Measurements from ENCODE around the gene MTERF2.

Gene MTERF2

DNA sequence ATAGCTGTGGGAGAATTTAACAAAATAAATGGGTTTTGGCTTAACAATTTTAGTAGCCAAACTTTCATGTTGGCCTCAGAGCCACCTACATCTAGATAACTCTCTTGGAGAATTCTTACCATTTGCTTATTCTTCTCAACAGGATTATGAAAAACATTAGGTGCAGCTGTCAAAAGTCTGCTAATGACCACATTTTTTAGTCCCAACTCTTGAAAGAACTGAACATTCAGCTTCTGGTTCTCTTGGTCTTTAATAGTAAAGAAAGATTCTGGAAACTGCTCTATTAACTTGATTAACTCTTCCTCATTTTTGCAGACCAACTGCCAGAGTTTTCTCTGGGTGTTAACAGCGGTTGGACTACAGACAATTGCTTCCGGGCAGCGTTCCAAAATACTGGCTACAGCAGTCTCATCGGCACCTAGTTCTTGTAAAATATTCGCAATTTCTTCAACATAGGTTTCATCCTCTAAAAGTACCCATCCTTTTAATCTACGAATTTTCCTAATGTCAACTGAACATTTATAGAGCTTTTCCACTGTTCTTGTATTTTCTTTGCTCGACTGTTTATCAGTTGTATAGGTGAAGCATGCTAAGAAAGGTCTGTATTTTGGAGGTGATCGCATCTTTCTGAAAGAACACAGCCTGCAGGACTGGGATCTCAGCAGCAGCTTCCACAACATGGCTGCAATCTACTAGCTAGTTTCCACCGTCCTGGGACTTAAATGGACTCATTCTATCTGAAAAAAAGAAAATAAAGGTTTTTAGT, 8.7 kb downstream of the MTERF2 start:
- no peak overlapping the region for H4K8ac ChIP-seq (ENCODE audit: low read depth, low read length)
- no peak overlapping the region for H3K4me2 ChIP-seq (ENCODE audit: low read length)
- H3K4me1 ChIP-seq (ENCODE audit: control insufficient read depth in 1 of 2, insufficient read depth in 2 of 2, low read length in 2 of 2), result no peaks in the 10 kb centered on the region
- no peak overlapping the region for H4K12ac ChIP-seq (ENCODE audit: low read depth, low read length)
- H3K4ac ChIP-seq (ENCODE audit: low read depth, low read length), result no peak overlapping the region
- H4K91ac ChIP-seq (ENCODE audit: low read depth, low read length), result no peak overlapping the region
- H2BK5ac ChIP-seq (ENCODE audit: low read depth, low read length, poor library complexity), result no peak overlapping the region
- no peak overlapping the region for H3K4me3 ChIP-seq (ENCODE audit: low read depth, low read length)
- H3K27me3 ChIP-seq (ENCODE audit: insufficient read depth, low read length), result no peaks in the 10 kb centered on the region
- no peak overlapping the region for H2BK120ac ChIP-seq (ENCODE audit: insufficient read depth, low read length, poor library complexity)
- H3K9me3 ChIP-seq (ENCODE audit: insufficient read depth, low read depth, low read length), result no peaks in the 10 kb centered on the region
- no peak overlapping the region for H2BK12ac ChIP-seq (ENCODE audit: low read length)
- peaks cover 0 to 3% of the 10 kb centered on the region in 2 experiments for H3K36me3 ChIP-seq (ENCODE audit: control insufficient read depth in 1 of 2, insufficient read depth in 2 of 2, low read length in 2 of 2)
- no peak overlapping the region for H2AFZ ChIP-seq (ENCODE audit: insufficient read depth, low read length, poor library complexity)
- no peak overlapping the region for H3K18ac ChIP-seq (ENCODE audit: low read length)
- no peak for DNase-seq
- no peaks in the 10 kb centered on the region for H3K79me2 ChIP-seq (ENCODE audit: control insufficient read depth, insufficient read depth, low read length, poor library complexity)
- no peaks in the 10 kb centered on the region for H3K79me1 ChIP-seq (ENCODE audit: low read length)
- H3K23ac ChIP-seq (ENCODE audit: low read length), result no peak overlapping the region
- H3K14ac ChIP-seq (ENCODE audit: low read length), result no peak overlapping the region
- no CpG with 5 or more reads among the region's 9 CpGs for WGBS (ENCODE audit: extremely low coverage, insufficient coverage, insufficient read length)
- H3K9ac ChIP-seq (ENCODE audit: low read length), result no peak overlapping the region
- H3K27ac ChIP-seq (ENCODE audit: low read depth, low read length), result no peak overlapping the region
- H2AK5ac ChIP-seq (ENCODE audit: low read length), result no peak overlapping the region

DNA sequence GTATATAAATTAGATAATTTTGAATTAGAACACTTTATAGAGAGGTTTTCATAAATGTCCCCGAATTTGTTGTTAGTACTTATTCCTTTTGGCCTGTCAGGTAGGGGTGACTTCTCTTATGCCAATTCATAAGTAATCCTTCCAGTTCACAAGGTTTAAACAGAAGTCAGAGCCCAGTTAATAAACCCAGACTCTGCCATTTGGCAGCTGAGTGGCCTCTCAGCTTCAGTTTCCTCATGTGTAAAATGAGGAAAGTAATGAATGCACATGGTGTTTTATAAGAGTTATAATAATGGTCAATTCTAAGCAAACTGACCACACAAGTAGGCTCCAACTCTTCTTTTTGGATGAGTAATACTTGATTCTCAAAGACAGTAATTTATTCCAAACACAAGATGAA, 10.3 kb downstream of the MTERF2 start:
- H3K36me3 ChIP-seq (ENCODE audit: control insufficient read depth in 1 of 2, insufficient read depth in 2 of 2, low read length in 2 of 2), result peaks cover 0 to 3% of the 10 kb centered on the region in 2 experiments
- no peak overlapping the region for H2BK12ac ChIP-seq (ENCODE audit: low read length)
- H3K4me2 ChIP-seq (ENCODE audit: low read length), result no peak overlapping the region
- H3K79me2 ChIP-seq (ENCODE audit: control insufficient read depth, insufficient read depth, low read length, poor library complexity), result no peaks in the 10 kb centered on the region
- no peak overlapping the region for H4K8ac ChIP-seq (ENCODE audit: low read depth, low read length)
- H3K27ac ChIP-seq (ENCODE audit: low read depth, low read length), result no peak overlapping the region
- H3K4me1 ChIP-seq (ENCODE audit: control insufficient read depth in 1 of 2, insufficient read depth in 2 of 2, low read length in 2 of 2), result no peaks in the 10 kb centered on the region
- no peak for DNase-seq
- no peaks in the 10 kb centered on the region for H3K9me3 ChIP-seq (ENCODE audit: insufficient read depth, low read depth, low read length)
- no peak overlapping the region for H3K23ac ChIP-seq (ENCODE audit: low read length)
- H2BK120ac ChIP-seq (ENCODE audit: insufficient read depth, low read length, poor library complexity), result no peak overlapping the region
- H3K27me3 ChIP-seq (ENCODE audit: insufficient read depth, low read length), result no peaks in the 10 kb centered on the region
- H3K18ac ChIP-seq (ENCODE audit: low read length), result no peak overlapping the region
- no CpG with 5 or more reads among the region's 1 CpG for WGBS (ENCODE audit: extremely low coverage, insufficient coverage, insufficient read length)
- no peak overlapping the region for H3K14ac ChIP-seq (ENCODE audit: low read length)
- no peak overlapping the region for H4K91ac ChIP-seq (ENCODE audit: low read depth, low read length)
- no peak overlapping the region for H2AK5ac ChIP-seq (ENCODE audit: low read length)
- no peak overlapping the region for H3K4ac ChIP-seq (ENCODE audit: low read depth, low read length)
- no peak overlapping the region for H3K9ac ChIP-seq (ENCODE audit: low read length)
- no peak overlapping the region for H2BK5ac ChIP-seq (ENCODE audit: low read depth, low read length, poor library complexity)
- H3K79me1 ChIP-seq (ENCODE audit: low read length), result no peaks in the 10 kb centered on the region
- no peak overlapping the region for H3K4me3 ChIP-seq (ENCODE audit: low read depth, low read length)
- no peak overlapping the region for H2AFZ ChIP-seq (ENCODE audit: insufficient read depth, low read length, poor library complexity)
- no peak overlapping the region for H4K12ac ChIP-seq (ENCODE audit: low read depth, low read length)

DNA sequence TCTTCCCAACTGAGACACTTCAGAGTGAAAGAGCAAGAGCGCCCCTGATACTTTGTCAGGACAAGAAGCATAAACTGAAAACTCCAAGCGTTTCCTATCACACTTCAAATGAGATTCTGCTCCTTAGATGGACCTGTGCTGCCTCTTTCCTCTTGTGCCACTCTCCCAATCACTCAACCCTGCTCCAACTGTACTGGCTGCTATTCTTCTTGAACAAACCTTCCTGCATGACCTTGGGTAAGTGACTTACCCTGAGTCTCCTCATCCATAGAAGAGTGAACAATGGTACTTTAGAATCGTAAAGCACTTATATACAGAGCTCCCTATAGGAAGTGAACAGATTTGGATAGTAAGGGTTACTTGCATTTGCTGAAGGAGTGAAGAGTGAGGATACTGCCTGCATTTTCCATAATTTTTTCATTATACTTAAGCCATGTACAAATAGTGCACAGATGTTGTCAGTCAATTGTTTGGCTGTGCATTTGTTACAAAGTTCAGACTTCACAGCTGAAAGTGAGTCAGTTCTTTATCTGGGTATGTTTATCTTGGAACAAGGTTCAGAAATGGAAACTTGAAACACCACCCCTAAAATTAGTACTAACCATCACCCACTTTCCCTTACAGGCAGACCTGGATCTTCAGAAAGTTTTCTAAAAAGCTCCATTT, 10.8 kb downstream of the MTERF2 start:
- H2AK5ac ChIP-seq (ENCODE audit: low read length), result no peak overlapping the region
- no peak overlapping the region for H2BK12ac ChIP-seq (ENCODE audit: low read length)
- no peaks in the 10 kb centered on the region for H3K9me3 ChIP-seq (ENCODE audit: insufficient read depth, low read depth, low read length)
- H4K12ac ChIP-seq (ENCODE audit: low read depth, low read length), result no peak overlapping the region
- H3K27me3 ChIP-seq (ENCODE audit: insufficient read depth, low read length), result no peaks in the 10 kb centered on the region
- H4K91ac ChIP-seq (ENCODE audit: low read depth, low read length), result no peak overlapping the region
- H3K27ac ChIP-seq (ENCODE audit: low read depth, low read length), result no peak overlapping the region
- H3K4me3 ChIP-seq (ENCODE audit: low read depth, low read length), result no peak overlapping the region
- H3K4me2 ChIP-seq (ENCODE audit: low read length), result no peak overlapping the region
- H3K18ac ChIP-seq (ENCODE audit: low read length), result no peak overlapping the region
- no peak overlapping the region for H3K23ac ChIP-seq (ENCODE audit: low read length)
- H3K4me1 ChIP-seq (ENCODE audit: control insufficient read depth in 1 of 2, insufficient read depth in 2 of 2, low read length in 2 of 2), result no peaks in the 10 kb centered on the region
- no peak overlapping the region for H2BK120ac ChIP-seq (ENCODE audit: insufficient read depth, low read length, poor library complexity)
- H3K79me1 ChIP-seq (ENCODE audit: low read length), result no peaks in the 10 kb centered on the region
- H4K8ac ChIP-seq (ENCODE audit: low read depth, low read length), result no peak overlapping the region
- H3K14ac ChIP-seq (ENCODE audit: low read length), result no peak overlapping the region
- peaks cover under 1 to 5% of the 10 kb centered on the region in 2 experiments for H3K36me3 ChIP-seq (ENCODE audit: control insufficient read depth in 1 of 2, insufficient read depth in 2 of 2, low read length in 2 of 2)
- H3K79me2 ChIP-seq (ENCODE audit: control insufficient read depth, insufficient read depth, low read length, poor library complexity), result no peaks in the 10 kb centered on the region
- no CpG with 5 or more reads among the region's 3 CpGs for WGBS (ENCODE audit: extremely low coverage, insufficient coverage, insufficient read length)
- no peak overlapping the region for H3K9ac ChIP-seq (ENCODE audit: low read length)
- no peak overlapping the region for H3K4ac ChIP-seq (ENCODE audit: low read depth, low read length)
- H2BK5ac ChIP-seq (ENCODE audit: low read depth, low read length, poor library complexity), result no peak overlapping the region
- H2AFZ ChIP-seq (ENCODE audit: insufficient read depth, low read length, poor library complexity), result no peak overlapping the region
- no peak for DNase-seq

DNA sequence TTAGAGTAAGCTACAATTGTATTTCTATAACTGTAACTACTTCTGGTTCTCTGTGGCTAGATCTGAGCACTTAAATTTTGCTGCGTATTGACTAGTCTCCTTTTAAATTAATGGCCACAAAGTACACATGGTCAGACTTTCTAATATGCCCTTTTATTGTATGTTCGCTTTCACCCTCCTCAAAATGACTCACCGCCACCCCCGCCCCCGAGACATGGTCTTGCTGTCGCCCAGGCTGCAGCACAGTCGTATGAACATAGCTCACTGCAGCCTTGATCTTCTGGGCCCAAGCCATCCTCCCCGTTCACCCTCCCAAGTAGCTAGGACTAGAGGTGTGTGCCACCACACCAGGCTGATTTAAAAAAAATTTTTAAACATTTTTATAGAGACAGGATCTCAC, 11.8 kb downstream of the MTERF2 start:
- H2BK5ac ChIP-seq (ENCODE audit: low read depth, low read length, poor library complexity), result no peak overlapping the region
- no peak overlapping the region for H3K4me2 ChIP-seq (ENCODE audit: low read length)
- no peaks in the 10 kb centered on the region for H3K27me3 ChIP-seq (ENCODE audit: insufficient read depth, low read length)
- H3K4me1 ChIP-seq (ENCODE audit: control insufficient read depth in 1 of 2, insufficient read depth in 2 of 2, low read length in 2 of 2), result no peaks in the 10 kb centered on the region
- no peaks in the 10 kb centered on the region for H3K79me2 ChIP-seq (ENCODE audit: control insufficient read depth, insufficient read depth, low read length, poor library complexity)
- no CpG with 5 or more reads among the region's 8 CpGs for WGBS (ENCODE audit: extremely low coverage, insufficient coverage, insufficient read length)
- no peak overlapping the region for H3K23ac ChIP-seq (ENCODE audit: low read length)
- H3K4me3 ChIP-seq (ENCODE audit: low read depth, low read length), result no peak overlapping the region
- H2AFZ ChIP-seq (ENCODE audit: insufficient read depth, low read length, poor library complexity), result no peak overlapping the region
- H4K8ac ChIP-seq (ENCODE audit: low read depth, low read length), result no peak overlapping the region
- no peak overlapping the region for H3K14ac ChIP-seq (ENCODE audit: low read length)
- no peak overlapping the region for H3K27ac ChIP-seq (ENCODE audit: low read depth, low read length)
- no peak for DNase-seq
- peaks cover 3 to 9% of the 10 kb centered on the region in 2 experiments for H3K36me3 ChIP-seq (ENCODE audit: control insufficient read depth in 1 of 2, insufficient read depth in 2 of 2, low read length in 2 of 2)
- H2BK120ac ChIP-seq (ENCODE audit: insufficient read depth, low read length, poor library complexity), result no peak overlapping the region
- H2BK12ac ChIP-seq (ENCODE audit: low read length), result no peak overlapping the region
- no peak overlapping the region for H2AK5ac ChIP-seq (ENCODE audit: low read length)
- H3K79me1 ChIP-seq (ENCODE audit: low read length), result no peaks in the 10 kb centered on the region
- no peak overlapping the region for H4K91ac ChIP-seq (ENCODE audit: low read depth, low read length)
- no peaks in the 10 kb centered on the region for H3K9me3 ChIP-seq (ENCODE audit: insufficient read depth, low read depth, low read length)
- H3K9ac ChIP-seq (ENCODE audit: low read length), result no peak overlapping the region
- H3K4ac ChIP-seq (ENCODE audit: low read depth, low read length), result no peak overlapping the region
- H3K18ac ChIP-seq (ENCODE audit: low read length), result no peak overlapping the region
- H4K12ac ChIP-seq (ENCODE audit: low read depth, low read length), result no peak overlapping the region

Measured in trophoblast cell (in vitro differentiated cells and primary cell).